Measurements from ENCODE around the gene U2AF1L4. TPM values are rescaled to one million over a fixed set of nuclear protein-coding genes. Genes with fewer than 3 reads are reported as not detected.

Gene U2AF1L4
- total RNA-seq, 2 experiments from 2014 or later, result 23.3 to 24.0 TPM

DNA sequence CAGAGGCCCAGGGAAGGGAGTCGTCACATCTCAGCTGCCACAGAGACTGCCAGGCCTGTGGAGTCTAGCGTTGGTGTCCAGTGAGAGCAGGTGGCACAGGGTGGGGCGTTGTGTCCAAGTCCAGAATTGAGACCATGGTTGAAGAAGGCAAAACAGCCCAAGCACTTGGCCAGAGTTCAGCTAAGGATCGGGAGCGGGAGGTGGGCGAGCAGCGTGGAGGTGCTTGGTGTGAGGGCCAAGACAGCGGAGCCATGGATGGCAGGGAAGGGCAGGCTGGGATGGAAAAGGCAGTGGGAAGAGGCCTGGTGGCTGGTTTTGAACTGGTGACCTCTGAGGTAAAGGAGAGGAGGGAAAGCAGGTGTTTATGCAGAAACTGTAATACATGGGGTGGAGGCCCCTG is 10.9 kb downstream of the U2AF1L4 start:
- ChIA-PET CTCF (no interaction called here), POLR2A (interaction anchor here (0.6 kb wide), 1 partner anchor 46 kb away, joined by 3 read pairs; no protein-coding TSS in a partner anchor)
- ATAC-seq (no peak), DNase-seq (no peak)
- H3K27me3 Mint-ChIP-seq (ENCODE audit: low read depth), result no peaks in the 10 kb centered on the region
- H3K9me3 Mint-ChIP-seq (ENCODE audit: insufficient read depth), result no peaks in the 10 kb centered on the region
- H3K27ac Mint-ChIP-seq, result peak overlapping the region; percentile 35
- H3K4me1 Mint-ChIP-seq (ENCODE audit: low read depth), result peaks cover 15% of the 10 kb centered on the region
- H3K36me3 Mint-ChIP-seq (ENCODE audit: low read depth), result peaks cover 65% of the 10 kb centered on the region
- no peak overlapping the region for H3K4me3 Mint-ChIP-seq

DNA sequence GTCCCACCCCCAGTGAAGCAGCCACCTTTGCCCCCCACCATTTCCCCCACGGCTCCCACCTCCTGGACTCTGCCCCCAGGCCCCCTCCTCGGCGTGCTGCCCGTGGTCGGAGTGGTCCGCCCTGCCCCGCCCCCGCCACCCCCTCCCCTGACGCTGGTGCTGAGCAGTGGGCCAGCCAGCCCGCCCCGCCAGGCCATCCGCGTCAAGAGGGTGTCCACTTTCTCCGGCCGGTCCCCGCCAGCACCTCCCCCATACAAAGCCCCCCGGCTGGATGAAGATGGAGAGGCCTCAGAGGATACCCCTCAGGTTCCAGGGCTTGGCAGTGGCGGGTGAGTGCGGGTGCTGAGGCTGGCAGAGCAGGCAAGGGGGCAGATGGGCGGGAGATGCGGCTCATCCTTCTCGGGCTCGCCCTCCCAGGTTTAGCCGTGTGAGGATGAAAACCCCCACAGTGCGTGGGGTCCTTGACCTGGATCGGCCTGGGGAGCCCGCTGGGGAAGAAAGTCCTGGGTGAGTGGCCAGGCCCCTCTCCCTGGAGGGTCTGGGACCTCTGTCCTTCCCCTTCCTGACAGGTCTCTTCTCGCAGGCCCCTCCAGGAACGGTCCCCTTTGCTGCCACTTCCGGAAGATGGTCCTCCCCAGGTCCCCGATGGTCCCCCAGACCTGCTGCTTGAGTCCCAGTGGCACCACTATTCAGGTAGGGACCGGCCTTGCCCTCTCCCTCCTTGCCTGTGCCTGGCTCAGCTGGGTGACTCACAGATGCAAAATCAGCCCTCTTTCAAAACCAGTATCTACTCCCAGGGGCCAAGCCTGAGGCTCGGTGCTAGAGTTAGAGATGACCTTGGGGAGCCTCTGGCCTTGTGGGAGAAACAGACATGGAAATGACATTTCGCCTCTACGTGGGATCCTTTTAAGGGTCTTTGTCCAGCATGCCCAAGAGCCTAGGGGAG is 11.8 kb downstream of the U2AF1L4 start:
- no peak overlapping the region for H3K4me3 Mint-ChIP-seq
- ChIA-PET CTCF (no interaction called here), POLR2A (interaction anchor here (0.6 to 1.5 kb wide), 2 partner anchors 12 to 45 kb away, joined by 3 to 7 read pairs; partner anchors contain the start of genes PSENEN and U2AF1L4)
- H3K36me3 Mint-ChIP-seq (ENCODE audit: low read depth), result peaks cover 64% of the 10 kb centered on the region
- no peak overlapping the region for H3K27ac Mint-ChIP-seq
- ATAC-seq (no peak), DNase-seq (no peak)
- peaks cover 13% of the 10 kb centered on the region for H3K4me1 Mint-ChIP-seq (ENCODE audit: low read depth)
- H3K9me3 Mint-ChIP-seq (ENCODE audit: insufficient read depth), result no peaks in the 10 kb centered on the region
- no peaks in the 10 kb centered on the region for H3K27me3 Mint-ChIP-seq (ENCODE audit: low read depth)

DNA sequence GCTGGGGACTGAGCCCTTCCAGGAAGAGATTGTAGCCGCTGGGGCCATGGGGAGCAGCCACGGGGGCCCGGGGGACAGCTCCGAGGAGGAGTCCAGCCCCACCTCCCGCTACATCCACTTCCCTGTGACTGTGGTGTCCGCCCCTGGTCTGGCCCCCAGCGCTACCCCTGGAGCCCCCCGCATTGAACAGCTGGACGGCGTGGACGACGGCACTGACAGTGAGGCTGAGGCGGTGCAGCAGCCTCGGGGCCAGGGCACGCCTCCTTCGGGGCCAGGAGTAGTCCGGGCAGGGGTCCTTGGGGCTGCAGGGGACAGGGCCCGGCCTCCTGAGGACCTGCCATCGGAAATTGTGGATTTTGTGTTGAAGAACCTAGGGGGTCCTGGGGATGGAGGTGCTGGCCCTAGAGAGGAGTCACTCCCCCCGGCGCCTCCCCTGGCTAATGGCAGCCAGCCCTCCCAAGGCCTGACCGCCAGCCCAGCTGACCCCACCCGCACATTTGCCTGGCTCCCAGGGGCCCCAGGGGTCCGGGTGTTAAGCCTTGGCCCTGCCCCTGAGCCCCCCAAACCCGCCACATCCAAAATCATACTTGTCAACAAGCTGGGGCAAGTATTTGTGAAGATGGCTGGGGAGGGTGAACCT is 12.6 kb downstream of the U2AF1L4 start:
- Mint-ChIP-seq H3K4me3 (no peak overlapping the region), H3K9me3 (ENCODE audit: insufficient read depth) (no peaks in the 10 kb centered on the region), H3K4me1 (ENCODE audit: low read depth) (peaks cover 13% of the 10 kb centered on the region), H3K27me3 (ENCODE audit: low read depth) (no peaks in the 10 kb centered on the region), H3K36me3 (ENCODE audit: low read depth) (peaks cover 64% of the 10 kb centered on the region), H3K27ac (no peak overlapping the region)
- ATAC-seq (no peak), DNase-seq (no peak)
- ChIA-PET CTCF (no interaction called here), POLR2A (interaction anchor here (0.6 to 1.5 kb wide), 2 partner anchors 12 to 40 kb away, joined by 3 to 7 read pairs; partner anchors contain the start of genes PSENEN and U2AF1L4)

DNA sequence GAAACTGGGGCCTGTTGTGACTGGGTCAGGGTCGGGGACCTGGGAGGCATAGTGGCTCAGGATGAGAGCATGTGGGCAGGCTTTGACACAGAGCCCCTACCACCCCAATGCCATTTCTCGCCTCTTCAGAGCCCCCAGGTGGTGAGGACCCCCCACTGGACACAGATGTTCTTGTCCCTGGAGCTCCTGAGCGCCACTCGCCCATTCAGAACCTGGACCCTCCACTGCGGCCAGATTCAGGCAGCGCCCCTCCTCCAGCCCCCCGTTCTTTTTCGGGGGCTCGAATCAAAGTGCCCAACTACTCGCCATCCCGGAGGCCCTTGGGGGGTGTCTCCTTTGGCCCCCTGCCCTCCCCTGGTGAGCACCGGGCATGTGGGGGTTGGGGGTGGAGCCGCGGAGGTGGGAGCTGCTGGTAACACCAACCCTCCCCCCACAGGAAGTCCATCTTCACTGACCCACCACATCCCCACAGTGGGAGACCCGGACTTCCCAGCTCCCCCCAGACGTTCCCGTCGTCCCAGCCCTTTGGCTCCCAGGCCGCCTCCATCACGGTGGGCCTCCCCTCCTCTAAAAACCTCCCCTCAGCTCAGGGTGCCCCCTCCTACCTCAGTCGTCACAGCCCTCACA is 13.3 kb downstream of the U2AF1L4 start:
- ChIA-PET POLR2A (interaction anchor here (0.6 to 1.5 kb wide), 2 partner anchors 13 to 41 kb away, joined by 3 to 7 read pairs; partner anchors contain the start of genes PSENEN and U2AF1L4), CTCF (no interaction called here)
- H3K36me3 Mint-ChIP-seq (ENCODE audit: low read depth), result peaks cover 63% of the 10 kb centered on the region
- no peak overlapping the region for H3K4me3 Mint-ChIP-seq
- peaks cover 6% of the 10 kb centered on the region for H3K4me1 Mint-ChIP-seq (ENCODE audit: low read depth)
- no peaks in the 10 kb centered on the region for H3K9me3 Mint-ChIP-seq (ENCODE audit: insufficient read depth)
- no peak overlapping the region for H3K27ac Mint-ChIP-seq
- ATAC-seq, result no peak
- DNase-seq, result no peak
- no peaks in the 10 kb centered on the region for H3K27me3 Mint-ChIP-seq (ENCODE audit: low read depth)

DNA sequence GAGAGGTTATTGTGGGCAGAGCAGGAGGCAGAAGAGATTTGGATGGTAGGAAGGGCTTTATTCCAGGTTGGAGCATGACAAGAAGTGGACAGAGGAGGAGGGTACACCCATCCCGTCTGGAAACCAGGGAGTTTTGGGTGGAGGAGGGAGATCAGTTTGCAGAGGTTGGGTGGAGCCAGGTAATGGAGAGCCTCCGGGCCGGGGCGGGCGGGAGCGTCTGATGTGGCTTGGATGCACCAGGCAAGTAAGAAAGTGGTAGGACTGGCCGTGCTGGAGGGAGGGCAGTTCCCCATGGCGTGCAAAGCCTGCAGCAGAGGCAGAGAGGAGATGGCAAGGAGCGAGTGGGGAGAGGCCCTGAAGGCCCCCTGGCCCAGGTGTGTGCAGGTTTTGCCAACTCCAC is 13.9 kb downstream of the U2AF1L4 start:
- H3K9me3 Mint-ChIP-seq (ENCODE audit: insufficient read depth), result no peaks in the 10 kb centered on the region
- no peak for ATAC-seq
- H3K4me3 Mint-ChIP-seq, result no peak overlapping the region
- H3K4me1 Mint-ChIP-seq (ENCODE audit: low read depth), result peaks cover under 1% of the 10 kb centered on the region
- CTCF ChIA-PET, result no interaction called here
- no peaks in the 10 kb centered on the region for H3K27me3 Mint-ChIP-seq (ENCODE audit: low read depth)
- peak overlapping the region; percentile 24 for H3K27ac Mint-ChIP-seq
- peaks cover 63% of the 10 kb centered on the region for H3K36me3 Mint-ChIP-seq (ENCODE audit: low read depth)
- no peak for DNase-seq
- POLR2A ChIA-PET, result interaction anchor here (1.3 to 1.5 kb wide), 2 partner anchors 13 to 14 kb away, joined by 3 to 7 read pairs; partner anchors contain the start of genes KMT2B, PSENEN and U2AF1L4

DNA sequence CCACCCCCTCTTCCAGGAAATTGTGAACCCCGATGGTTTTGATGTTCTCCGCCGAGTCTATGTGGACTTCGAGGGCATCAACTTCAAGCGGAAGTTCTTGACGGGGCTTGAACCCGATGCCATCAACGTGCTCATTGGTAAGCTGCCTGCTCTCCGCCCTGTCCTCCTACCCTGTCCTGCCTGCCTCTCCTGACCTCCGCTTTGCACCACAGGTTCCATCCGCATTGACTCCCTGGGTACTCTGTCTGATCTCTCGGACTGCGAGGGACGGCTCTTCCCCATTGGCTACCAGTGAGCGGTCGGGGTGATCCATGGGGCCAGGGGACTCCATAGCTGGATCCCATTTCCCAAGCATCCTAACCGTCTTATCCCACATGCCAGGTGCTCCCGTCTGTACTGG is 14.9 kb downstream of the U2AF1L4 start:
- Mint-ChIP-seq H3K36me3 (ENCODE audit: low read depth) (peaks cover 66% of the 10 kb centered on the region), H3K4me1 (ENCODE audit: low read depth) (no peaks in the 10 kb centered on the region), H3K27ac (no peak overlapping the region), H3K4me3 (no peak overlapping the region), H3K27me3 (ENCODE audit: low read depth) (no peaks in the 10 kb centered on the region), H3K9me3 (ENCODE audit: insufficient read depth) (no peaks in the 10 kb centered on the region)
- no peak for ATAC-seq
- no peak for DNase-seq
- ChIA-PET POLR2A (interaction anchor here (1.3 kb wide), 1 partner anchor 12 kb away, joined by 3 read pairs; the partner anchor contains the start of gene KMT2B), CTCF (interaction anchor here (0.6 to 0.8 kb wide), 2 partner anchors 12 to 29 kb away, joined by 3 read pairs; partner anchors contain the start of gene IGFLR1)

DNA sequence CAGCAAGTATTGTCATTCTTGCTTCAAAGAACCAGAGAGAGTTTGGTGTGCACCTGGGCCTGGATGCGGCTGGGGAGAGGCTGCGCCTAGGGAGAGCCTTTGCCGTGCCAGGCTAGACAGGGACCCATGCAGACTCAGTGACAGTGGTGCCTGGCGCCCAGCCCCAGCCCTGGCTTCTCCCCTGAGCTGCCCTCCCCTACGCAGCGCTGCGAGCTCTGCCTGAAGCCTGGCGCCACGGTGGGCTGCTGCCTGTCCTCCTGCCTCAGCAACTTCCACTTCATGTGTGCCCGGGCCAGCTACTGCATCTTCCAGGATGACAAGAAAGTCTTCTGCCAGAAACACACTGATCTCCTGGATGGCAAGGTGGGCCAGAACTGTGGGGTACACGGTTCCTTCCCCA is 15.5 kb downstream of the U2AF1L4 start:
- no peak for DNase-seq
- no peak overlapping the region for H3K27ac Mint-ChIP-seq
- H3K36me3 Mint-ChIP-seq (ENCODE audit: low read depth), result peaks cover 67% of the 10 kb centered on the region
- H3K4me1 Mint-ChIP-seq (ENCODE audit: low read depth), result no peaks in the 10 kb centered on the region
- ATAC-seq, result no peak
- H3K4me3 Mint-ChIP-seq, result no peak overlapping the region
- CTCF ChIA-PET, result interaction anchor here (1.2 kb wide), 1 partner anchor 15 kb away, joined by 3 read pairs; no protein-coding TSS in a partner anchor
- no peaks in the 10 kb centered on the region for H3K27me3 Mint-ChIP-seq (ENCODE audit: low read depth)
- no peaks in the 10 kb centered on the region for H3K9me3 Mint-ChIP-seq (ENCODE audit: insufficient read depth)
- POLR2A ChIA-PET, result interaction anchor here (1.3 kb wide), 1 partner anchor 12 kb away, joined by 3 read pairs; the partner anchor contains the start of gene KMT2B

DNA sequence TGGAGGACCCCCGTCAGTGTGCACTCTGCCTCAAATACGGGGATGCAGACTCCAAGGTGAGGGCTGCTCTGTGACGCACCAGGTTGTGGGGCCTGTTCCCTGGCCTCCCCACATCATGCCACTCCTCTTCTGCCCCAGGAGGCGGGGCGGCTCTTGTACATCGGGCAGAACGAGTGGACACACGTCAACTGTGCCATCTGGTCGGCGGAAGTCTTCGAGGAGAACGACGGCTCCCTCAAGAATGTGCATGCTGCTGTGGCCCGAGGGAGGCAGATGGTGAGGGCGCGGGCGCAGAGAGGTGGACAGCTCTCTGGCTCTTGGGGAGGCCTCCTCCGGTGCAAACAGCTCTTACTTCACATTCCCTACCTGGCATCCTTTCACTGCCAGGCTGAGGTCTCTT is 16.2 kb downstream of the U2AF1L4 start:
- Mint-ChIP-seq H3K27me3 (ENCODE audit: low read depth) (no peaks in the 10 kb centered on the region), H3K9me3 (ENCODE audit: insufficient read depth) (no peaks in the 10 kb centered on the region), H3K27ac (no peak overlapping the region), H3K4me1 (ENCODE audit: low read depth) (no peaks in the 10 kb centered on the region), H3K36me3 (ENCODE audit: low read depth) (peaks cover 67% of the 10 kb centered on the region), H3K4me3 (no peak overlapping the region)
- CTCF ChIA-PET, result interaction anchor here (1.2 to 1.6 kb wide), 2 partner anchors 11 to 15 kb away, joined by 3 to 4 read pairs; no protein-coding TSS in a partner anchor
- ATAC-seq (no peak), DNase-seq (no peak)
- POLR2A ChIA-PET, result interaction anchor here (1.3 to 1.8 kb wide), 2 partner anchors 10 to 11 kb away, joined by 4 to 5 read pairs; no protein-coding TSS in a partner anchor

DNA sequence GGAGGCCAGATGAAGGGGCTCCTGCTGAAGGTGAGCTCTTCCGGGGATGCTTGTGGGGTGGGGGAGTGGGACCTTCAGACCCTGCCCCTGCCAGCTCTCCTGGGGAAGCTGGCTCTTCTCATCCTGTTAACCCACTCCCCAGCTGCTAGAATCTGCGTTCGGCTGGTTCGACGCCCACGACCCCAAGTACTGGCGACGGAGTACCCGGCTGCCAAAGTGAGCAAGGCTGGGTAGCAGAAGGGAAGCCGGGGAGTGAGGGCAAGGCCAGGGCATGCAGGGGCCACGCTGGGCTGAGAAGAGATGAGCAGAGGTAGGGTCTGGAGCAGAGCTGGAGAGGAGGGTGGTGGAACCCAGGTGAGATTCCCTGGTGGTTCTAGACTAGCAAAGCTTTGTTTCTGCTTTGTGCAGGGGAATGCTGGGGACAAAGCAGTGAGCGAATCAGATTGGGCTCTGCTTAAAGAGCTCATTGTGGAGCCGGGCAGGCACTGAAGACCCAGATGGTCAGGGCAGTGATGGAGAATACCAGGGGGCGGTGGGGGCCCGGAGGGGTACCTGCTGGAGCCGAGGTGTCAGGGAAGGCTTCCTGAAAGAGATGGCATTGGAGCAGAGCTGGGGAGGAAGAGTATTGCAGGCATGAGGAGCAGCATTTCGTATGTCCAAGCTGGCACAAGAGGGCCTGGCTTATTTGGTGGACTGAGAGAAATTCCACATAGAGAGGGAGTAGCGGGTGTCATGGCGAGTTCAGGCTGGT is 17.1 kb downstream of the U2AF1L4 start:
- ChIA-PET CTCF (interaction anchor here (1.1 to 1.6 kb wide), 2 partner anchors 9 to 12 kb away, joined by 3 to 4 read pairs; no protein-coding TSS in a partner anchor), POLR2A (interaction anchor here (1.3 to 1.8 kb wide), 3 partner anchors 9 to 16 kb away, joined by 4 to 5 read pairs (median 5); no protein-coding TSS in a partner anchor)
- Mint-ChIP-seq H3K36me3 (ENCODE audit: low read depth) (peaks cover 70% of the 10 kb centered on the region), H3K4me1 (ENCODE audit: low read depth) (no peaks in the 10 kb centered on the region), H3K4me3 (no peak overlapping the region), H3K27me3 (ENCODE audit: low read depth) (no peaks in the 10 kb centered on the region), H3K27ac (no peak overlapping the region), H3K9me3 (ENCODE audit: insufficient read depth) (no peaks in the 10 kb centered on the region)
- no peak for DNase-seq
- ATAC-seq, result no peak

DNA sequence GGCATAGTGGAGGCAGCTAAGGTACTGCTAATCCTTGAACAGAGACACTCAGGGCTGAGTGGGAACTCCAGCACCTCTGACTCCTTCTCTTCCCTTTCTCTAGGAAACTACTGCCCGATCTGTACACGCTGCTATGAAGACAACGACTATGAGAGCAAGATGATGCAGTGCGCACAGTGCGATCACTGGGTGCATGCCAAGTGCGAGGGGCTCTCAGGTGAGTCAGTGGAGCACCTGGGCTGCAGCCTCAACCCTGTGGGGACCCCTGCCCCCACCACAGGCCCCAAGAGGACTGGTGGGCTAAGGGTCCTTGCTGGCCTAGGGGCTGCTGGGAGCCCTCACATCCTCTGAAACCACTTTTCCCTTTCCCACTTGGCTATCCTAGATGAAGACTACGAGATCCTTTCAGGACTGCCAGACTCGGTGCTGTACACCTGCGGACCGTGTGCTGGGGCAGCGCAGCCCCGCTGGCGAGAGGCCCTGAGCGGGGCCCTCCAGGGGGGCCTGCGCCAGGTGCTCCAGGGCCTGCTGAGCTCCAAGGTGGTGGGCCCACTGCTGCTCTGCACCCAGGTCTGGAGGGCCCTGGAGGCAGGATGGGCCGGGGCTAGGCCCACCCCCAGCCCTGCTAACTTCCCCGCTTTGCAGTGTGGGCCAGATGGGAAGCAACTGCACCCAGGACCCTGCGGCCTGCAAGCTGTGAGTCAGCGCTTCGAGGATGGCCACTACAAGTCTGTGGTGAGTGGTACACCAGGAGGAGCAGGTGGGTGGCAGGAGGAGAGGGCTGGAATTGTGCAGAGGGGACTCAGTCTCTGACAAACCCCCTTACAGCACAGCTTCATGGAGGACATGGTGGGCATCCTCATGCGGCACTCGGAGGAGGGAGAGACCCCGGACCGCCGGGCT is 17.9 kb downstream of the U2AF1L4 start:
- DNase-seq, result no peak
- Mint-ChIP-seq H3K27ac (peak overlapping the region; percentile 47), H3K36me3 (ENCODE audit: low read depth) (peaks cover 78% of the 10 kb centered on the region), H3K4me3 (no peak overlapping the region), H3K9me3 (ENCODE audit: insufficient read depth) (no peaks in the 10 kb centered on the region), H3K27me3 (ENCODE audit: low read depth) (no peaks in the 10 kb centered on the region), H3K4me1 (ENCODE audit: low read depth) (no peaks in the 10 kb centered on the region)
- ChIA-PET POLR2A (interaction anchor here (1.0 to 1.8 kb wide), 5 partner anchors 8 to 17 kb away, joined by 3 to 7 read pairs (median 5); no protein-coding TSS in a partner anchor), CTCF (interaction anchor here (1.1 to 1.6 kb wide), 2 partner anchors 8 to 13 kb away, joined by 3 to 4 read pairs; no protein-coding TSS in a partner anchor)
- ATAC-seq, result no peak
